ENCODE measurements around the gene MRPL27. TPM values are rescaled to one million over a fixed set of nuclear protein-coding genes. Genes with fewer than 3 reads are reported as not detected.

The MRPL27 gene
- total and polyA plus RNA-seq, 2 donors from 2014 or later, result 54.0 to 227 TPM

GRCh38 chr17:50397919-50398285, 24.9 kb upstream of the MRPL27 start:
- Histone ChIP-seq H3K27ac (ENCODE audit: low read depth in 2 of 2, low read length in 2 of 2) (no peak overlapping the region), H3K9ac (ENCODE audit: low read length in 3 of 3) (peak overlapping the region in 2 of 3 donors; percentile 33 to 93), H3K27me3 (ENCODE audit: control insufficient read depth, insufficient read depth, low read length) (no peaks in the 10 kb centered on the region), H3K4me3 (ENCODE audit: low read length in 3 of 3) (peak overlapping the region in 2 of 3 donors; percentile 84 to 94), H3K9me3 (ENCODE audit: control insufficient read depth in 2 of 3, insufficient read depth in 1 of 3, low read length in 3 of 3) (no peaks in the 10 kb centered on the region), H3K4me1 (ENCODE audit: control insufficient read depth in 2 of 3, insufficient read depth in 2 of 3, low read depth in 1 of 3, low read length in 3 of 3) (peaks cover 3 to 15% (median 10%) of the 10 kb centered on the region in 3 donors), H3K36me3 (ENCODE audit: control insufficient read depth in 2 of 3, insufficient read depth in 3 of 3, low read length in 3 of 3) (peaks cover 9 to 18% (median 12%) of the 10 kb centered on the region in 3 donors)
- TF ChIP-seq, protein P1, sequence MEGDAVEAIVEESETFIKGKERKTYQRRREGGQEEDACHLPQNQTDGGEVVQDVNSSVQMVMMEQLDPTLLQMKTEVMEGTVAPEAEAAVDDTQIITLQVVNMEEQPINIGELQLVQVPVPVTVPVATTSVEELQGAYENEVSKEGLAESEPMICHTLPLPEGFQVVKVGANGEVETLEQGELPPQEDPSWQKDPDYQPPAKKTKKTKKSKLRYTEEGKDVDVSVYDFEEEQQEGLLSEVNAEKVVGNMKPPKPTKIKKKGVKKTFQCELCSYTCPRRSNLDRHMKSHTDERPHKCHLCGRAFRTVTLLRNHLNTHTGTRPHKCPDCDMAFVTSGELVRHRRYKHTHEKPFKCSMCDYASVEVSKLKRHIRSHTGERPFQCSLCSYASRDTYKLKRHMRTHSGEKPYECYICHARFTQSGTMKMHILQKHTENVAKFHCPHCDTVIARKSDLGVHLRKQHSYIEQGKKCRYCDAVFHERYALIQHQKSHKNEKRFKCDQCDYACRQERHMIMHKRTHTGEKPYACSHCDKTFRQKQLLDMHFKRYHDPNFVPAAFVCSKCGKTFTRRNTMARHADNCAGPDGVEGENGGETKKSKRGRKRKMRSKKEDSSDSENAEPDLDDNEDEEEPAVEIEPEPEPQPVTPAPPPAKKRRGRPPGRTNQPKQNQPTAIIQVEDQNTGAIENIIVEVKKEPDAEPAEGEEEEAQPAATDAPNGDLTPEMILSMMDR (IDR thresholded peaks at IDR 0.05; ENCODE audit: borderline replicate concordance, extremely low read depth, insufficient read depth), result no peak
- FAIRE-seq, result no peak
- DNase-seq, result peak in 1 of 5 donors; percentile 42
- intact Hi-C loops (cut with DNase I), result no loop called here

- TF ChIP-seq, protein P1 (IDR thresholded peaks at IDR 0.05; ENCODE audit: borderline replicate concordance, extremely low read depth, insufficient read depth), result peak; percentile 93
- Histone ChIP-seq H3K27me3 (ENCODE audit: control insufficient read depth, insufficient read depth, low read length) (no peaks in the 10 kb centered on the region), H3K27ac (ENCODE audit: low read depth in 2 of 2, low read length in 2 of 2) (peak within 1 kb of the TSS in 1 of 2 donors; percentile 27), H3K4me3 (ENCODE audit: low read length in 3 of 3) (peak within 1 kb of the TSS; percentile 81 to 94 (median 84)), H3K9ac (ENCODE audit: low read length in 3 of 3) (peak within 1 kb of the TSS; percentile 50 to 93 (median 74)), H3K4me1 (ENCODE audit: control insufficient read depth in 2 of 3, insufficient read depth in 2 of 3, low read depth in 1 of 3, low read length in 3 of 3) (peaks cover 3 to 15% (median 10%) of the 10 kb centered on the region in 3 donors), H3K36me3 (ENCODE audit: control insufficient read depth in 2 of 3, insufficient read depth in 3 of 3, low read length in 3 of 3) (peaks cover 9 to 24% (median 18%) of the 10 kb centered on the region in 3 donors), H3K9me3 (ENCODE audit: control insufficient read depth in 2 of 3, insufficient read depth in 1 of 3, low read length in 3 of 3) (no peaks in the 10 kb centered on the region)
- intact Hi-C loops (cut with DNase I), result no loop called here
- FAIRE-seq, result no peak
- peak; percentile 87 to 96 (median 93) for DNase-seq
Measured at GRCh38 chr17:50397111-50397918, 24.3 kb upstream of the MRPL27 start, which contains the start of gene LRRC59. LRRC59 (minus strand) TSS chr17:50397523; CDS start chr17:50397317, 206 bp downstream.

- intact Hi-C loops (cut with DNase I), result no loop called here
- H3K9ac ChIP-seq (ENCODE audit: low read length in 3 of 3), result peak overlapping the region; percentile 50 to 93 (median 74)
- no peak overlapping the region for H3K27ac ChIP-seq (ENCODE audit: low read depth in 2 of 2, low read length in 2 of 2)
- DNase-seq, result peak in 3 of 5 donors; percentile 51 to 66 (median 52)
- peak overlapping the region; percentile 81 to 94 (median 84) for H3K4me3 ChIP-seq (ENCODE audit: low read length in 3 of 3)
- FAIRE-seq, result no peak
- TF ChIP-seq, protein P1 (IDR thresholded peaks at IDR 0.05; ENCODE audit: borderline replicate concordance, extremely low read depth, insufficient read depth), result no peak
- H3K36me3 ChIP-seq (ENCODE audit: control insufficient read depth in 2 of 3, insufficient read depth in 3 of 3, low read length in 3 of 3), result peaks cover 10 to 26% (median 23%) of the 10 kb centered on the region in 3 donors
- peaks cover 3 to 15% (median 10%) of the 10 kb centered on the region in 3 donors for H3K4me1 ChIP-seq (ENCODE audit: control insufficient read depth in 2 of 3, insufficient read depth in 2 of 3, low read depth in 1 of 3, low read length in 3 of 3)
- H3K27me3 ChIP-seq (ENCODE audit: control insufficient read depth, insufficient read depth, low read length), result no peaks in the 10 kb centered on the region
- H3K9me3 ChIP-seq (ENCODE audit: control insufficient read depth in 2 of 3, insufficient read depth in 1 of 3, low read length in 3 of 3), result no peaks in the 10 kb centered on the region
Measured at GRCh38 chr17:50396261-50397110, 23.5 kb upstream of the MRPL27 start.

Measured in kidney (tissue), 14 donors.